ENCODE results near the gene TBC1D9. TPM values are rescaled to one million over a fixed set of nuclear protein-coding genes. Genes with fewer than 3 reads are reported as not detected.

TBC1D9 gene
- total RNA-seq, 2 experiments from 2014 or later = 0.04 TPM; not detected in 1

GRCh38 chr4:140744421-140744820 lies 11.8 kb downstream of the TBC1D9 start:
- Mint-ChIP-seq H3K27ac (no peak overlapping the region), H3K4me1 (no peaks in the 10 kb centered on the region), H3K36me3 (ENCODE audit: low read depth) (no peaks in the 10 kb centered on the region), H3K9me3 (no peaks in the 10 kb centered on the region), H3K27me3 (peaks cover 14% of the 10 kb centered on the region), H3K4me3 (no peak overlapping the region)
- CTCF ChIA-PET = no interaction called here
- no peak for DNase-seq
- POLR2A ChIA-PET = no interaction called here

DNA sequence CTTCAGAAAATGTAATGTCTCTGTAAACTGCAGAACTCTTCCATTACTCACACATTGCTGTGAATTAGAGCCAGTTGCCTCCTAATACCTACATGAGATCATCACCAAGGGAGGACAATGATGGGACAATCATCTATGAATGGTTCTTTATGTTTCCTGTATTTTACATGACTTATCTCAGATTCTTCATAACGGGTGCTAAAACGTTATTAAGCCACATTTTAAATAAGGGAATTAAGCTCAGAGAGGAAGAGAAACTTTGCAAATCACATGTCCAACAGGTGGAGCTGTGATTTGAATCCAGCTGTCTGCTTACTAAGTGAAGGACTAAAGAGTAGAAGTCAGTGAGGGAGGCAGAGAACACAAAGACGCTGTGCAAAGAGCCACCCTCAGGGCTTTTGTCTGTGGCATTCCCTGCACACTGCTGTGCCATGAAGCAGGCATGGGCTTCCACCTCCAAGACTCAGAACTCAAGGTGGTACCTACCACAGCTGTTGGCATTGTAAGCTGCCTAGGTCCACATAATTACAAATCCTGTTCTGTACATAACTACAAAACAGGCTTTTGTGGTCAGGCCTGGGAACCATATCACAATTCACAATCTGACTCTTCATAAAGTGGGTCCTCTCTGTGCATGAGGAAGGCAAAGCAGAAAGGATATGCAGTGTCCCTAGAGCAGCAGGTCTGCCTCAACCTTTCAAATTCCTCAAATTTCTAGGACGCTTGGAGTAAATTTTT lies 12.8 kb downstream of the TBC1D9 start:
- ChIA-PET CTCF (no interaction called here), POLR2A (no interaction called here)
- DNase-seq = no peak
- H3K27ac Mint-ChIP-seq = no peak overlapping the region
- no peaks in the 10 kb centered on the region for H3K9me3 Mint-ChIP-seq
- H3K4me3 Mint-ChIP-seq = no peak overlapping the region
- H3K27me3 Mint-ChIP-seq = peaks cover 15% of the 10 kb centered on the region
- no peaks in the 10 kb centered on the region for H3K36me3 Mint-ChIP-seq (ENCODE audit: low read depth)
- H3K4me1 Mint-ChIP-seq = no peaks in the 10 kb centered on the region

DNA sequence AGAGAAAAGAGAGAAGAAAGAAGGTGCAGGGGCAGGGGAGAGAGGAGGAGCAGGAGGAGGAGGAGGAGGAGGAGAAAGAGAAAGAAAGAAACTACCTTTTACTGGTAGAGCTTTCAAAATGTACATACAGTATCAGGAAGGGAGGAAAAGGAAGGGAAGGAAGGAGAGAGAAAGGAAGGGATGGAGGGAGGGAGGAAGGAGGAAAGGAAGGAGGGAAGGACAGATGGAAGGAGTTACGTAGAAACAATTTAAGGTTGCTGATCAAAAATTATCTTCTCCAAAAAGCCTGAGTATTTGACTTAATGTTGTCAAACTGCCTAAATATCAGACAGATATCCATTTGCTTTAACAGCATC lies 13.4 kb downstream of the TBC1D9 start:
- ChIA-PET CTCF (no interaction called here), POLR2A (no interaction called here)
- H3K27ac Mint-ChIP-seq = no peak overlapping the region
- peaks cover 18% of the 10 kb centered on the region for H3K27me3 Mint-ChIP-seq
- no peaks in the 10 kb centered on the region for H3K4me1 Mint-ChIP-seq
- no peaks in the 10 kb centered on the region for H3K36me3 Mint-ChIP-seq (ENCODE audit: low read depth)
- no peak overlapping the region for H3K4me3 Mint-ChIP-seq
- H3K9me3 Mint-ChIP-seq = no peaks in the 10 kb centered on the region
- no peak for DNase-seq

- Mint-ChIP-seq H3K4me1 (no peaks in the 10 kb centered on the region), H3K27me3 (peaks cover 24% of the 10 kb centered on the region), H3K9me3 (no peaks in the 10 kb centered on the region), H3K36me3 (ENCODE audit: low read depth) (no peaks in the 10 kb centered on the region), H3K27ac (no peak overlapping the region), H3K4me3 (no peak overlapping the region)
- ChIA-PET CTCF (interaction anchor here (0.7 kb wide), 1 partner anchor 94 kb away, joined by 3 read pairs; no protein-coding TSS in a partner anchor), POLR2A (no interaction called here)
- no peak for DNase-seq
These were observed 15.1 kb downstream of the TBC1D9 start for GRCh38 chr4:140740906-140741670.

DNA sequence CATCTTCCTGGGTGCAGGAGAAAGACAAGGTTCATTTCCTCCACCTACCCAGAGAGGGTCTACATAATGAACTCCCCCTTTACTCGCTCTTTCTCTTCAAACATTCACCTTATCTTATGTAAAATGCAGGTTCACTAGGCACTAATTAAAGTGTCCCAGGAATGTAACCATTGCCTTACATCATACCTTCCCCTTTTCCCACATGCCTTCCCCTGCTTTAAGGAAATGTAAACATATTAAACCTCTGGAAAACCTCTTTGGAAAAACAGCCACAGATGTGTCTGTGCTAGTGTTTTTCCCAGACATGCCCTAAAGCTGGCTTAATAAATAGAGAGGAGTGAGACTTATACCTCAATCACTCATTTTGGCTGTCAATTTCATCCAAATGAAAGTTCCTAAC lies 15.8 kb downstream of the TBC1D9 start:
- DNase-seq = no peak
- POLR2A ChIA-PET = no interaction called here
- Mint-ChIP-seq H3K4me1 (no peaks in the 10 kb centered on the region), H3K27me3 (peaks cover 23% of the 10 kb centered on the region), H3K4me3 (no peak overlapping the region), H3K27ac (no peak overlapping the region), H3K9me3 (no peaks in the 10 kb centered on the region), H3K36me3 (ENCODE audit: low read depth) (no peaks in the 10 kb centered on the region)
- CTCF ChIA-PET = no interaction called here

DNA sequence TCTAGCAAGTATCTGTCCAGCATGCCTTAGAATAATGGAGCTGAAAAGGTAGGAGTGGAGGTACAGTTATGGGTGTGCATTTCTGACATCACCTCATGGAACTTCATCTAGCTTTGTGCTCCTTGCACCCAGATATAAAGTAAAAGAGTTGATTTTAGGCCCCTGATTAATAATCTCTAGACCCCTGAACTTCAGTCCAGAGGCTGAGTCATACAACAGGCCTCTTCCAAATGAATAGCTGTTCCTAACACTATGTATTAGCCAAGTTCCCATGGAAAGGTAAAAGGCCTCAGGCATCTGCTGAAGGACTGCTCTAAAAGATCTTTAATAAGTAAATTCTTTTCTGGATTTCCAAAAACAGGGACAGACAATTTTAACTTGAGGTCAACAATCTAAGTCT lies 16.2 kb downstream of the TBC1D9 start:
- no peak overlapping the region for H3K4me3 Mint-ChIP-seq
- CTCF ChIA-PET = no interaction called here
- H3K4me1 Mint-ChIP-seq = no peaks in the 10 kb centered on the region
- H3K9me3 Mint-ChIP-seq = no peaks in the 10 kb centered on the region
- DNase-seq = no peak
- no peaks in the 10 kb centered on the region for H3K36me3 Mint-ChIP-seq (ENCODE audit: low read depth)
- H3K27me3 Mint-ChIP-seq = peaks cover 25% of the 10 kb centered on the region
- POLR2A ChIA-PET = no interaction called here
- no peak overlapping the region for H3K27ac Mint-ChIP-seq

- peaks cover 24% of the 10 kb centered on the region for H3K27me3 Mint-ChIP-seq
- H3K27ac Mint-ChIP-seq = no peak overlapping the region
- H3K9me3 Mint-ChIP-seq = no peaks in the 10 kb centered on the region
- no peaks in the 10 kb centered on the region for H3K4me1 Mint-ChIP-seq
- no peak overlapping the region for H3K4me3 Mint-ChIP-seq
- no peaks in the 10 kb centered on the region for H3K36me3 Mint-ChIP-seq (ENCODE audit: low read depth)
- CTCF ChIA-PET = no interaction called here
- POLR2A ChIA-PET = no interaction called here
- no peak for DNase-seq
These were observed 18.0 kb downstream of the TBC1D9 start for GRCh38 chr4:140738139-140738538.

DNA sequence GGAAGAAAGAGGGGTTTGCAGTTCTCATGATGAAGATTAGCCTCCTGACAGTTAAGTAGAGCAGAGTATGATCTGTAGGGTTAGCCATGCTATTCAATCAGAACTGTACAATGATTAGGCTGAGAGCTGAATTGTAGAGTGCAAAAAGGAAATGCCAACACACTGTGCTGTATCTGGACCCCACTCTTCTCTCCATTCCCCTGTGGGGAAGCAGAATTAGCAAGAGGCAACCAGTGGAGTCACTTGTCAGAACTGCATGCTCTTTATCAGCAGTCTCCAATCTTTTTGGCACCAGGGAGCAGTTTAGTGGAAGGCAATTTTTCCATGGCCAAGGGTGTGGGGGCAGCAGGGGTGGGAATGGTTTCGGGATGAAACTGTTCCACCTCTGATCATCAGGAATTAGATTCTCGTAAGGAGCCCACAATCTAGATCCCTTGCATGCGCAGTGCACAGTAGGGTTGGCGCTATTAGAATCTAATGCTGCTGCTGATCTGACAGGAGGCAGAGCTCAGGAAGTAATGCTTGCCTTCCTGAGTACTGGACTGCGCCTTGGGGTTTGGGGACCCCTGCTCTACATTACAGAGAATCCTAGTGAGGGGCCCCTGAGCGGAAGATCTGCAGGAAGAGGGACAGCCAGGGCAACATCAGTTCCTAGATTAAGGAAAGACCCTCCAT lies 19.4 kb downstream of the TBC1D9 start:
- ChIA-PET POLR2A (no interaction called here), CTCF (no interaction called here)
- Mint-ChIP-seq H3K4me3 (no peak overlapping the region), H3K27ac (no peak overlapping the region), H3K27me3 (peaks cover 23% of the 10 kb centered on the region), H3K9me3 (no peaks in the 10 kb centered on the region), H3K4me1 (no peaks in the 10 kb centered on the region), H3K36me3 (ENCODE audit: low read depth) (no peaks in the 10 kb centered on the region)
- no peak for DNase-seq

GRCh38 chr4:140735779-140736391 lies 20.3 kb downstream of the TBC1D9 start:
- H3K36me3 Mint-ChIP-seq (ENCODE audit: low read depth) = no peaks in the 10 kb centered on the region
- no peak for DNase-seq
- H3K9me3 Mint-ChIP-seq = no peaks in the 10 kb centered on the region
- CTCF ChIA-PET = no interaction called here
- H3K27me3 Mint-ChIP-seq = peaks cover 21% of the 10 kb centered on the region
- no peak overlapping the region for H3K27ac Mint-ChIP-seq
- no peak overlapping the region for H3K4me3 Mint-ChIP-seq
- no peaks in the 10 kb centered on the region for H3K4me1 Mint-ChIP-seq
- POLR2A ChIA-PET = no interaction called here

- Mint-ChIP-seq H3K9me3 (no peaks in the 10 kb centered on the region), H3K27me3 (peaks cover 20% of the 10 kb centered on the region), H3K27ac (no peak overlapping the region), H3K36me3 (ENCODE audit: low read depth) (no peaks in the 10 kb centered on the region), H3K4me3 (no peak overlapping the region), H3K4me1 (no peaks in the 10 kb centered on the region)
- ChIA-PET CTCF (no interaction called here), POLR2A (no interaction called here)
- no peak for DNase-seq
These were observed 20.9 kb downstream of the TBC1D9 start for GRCh38 chr4:140735317-140735716.

DNA sequence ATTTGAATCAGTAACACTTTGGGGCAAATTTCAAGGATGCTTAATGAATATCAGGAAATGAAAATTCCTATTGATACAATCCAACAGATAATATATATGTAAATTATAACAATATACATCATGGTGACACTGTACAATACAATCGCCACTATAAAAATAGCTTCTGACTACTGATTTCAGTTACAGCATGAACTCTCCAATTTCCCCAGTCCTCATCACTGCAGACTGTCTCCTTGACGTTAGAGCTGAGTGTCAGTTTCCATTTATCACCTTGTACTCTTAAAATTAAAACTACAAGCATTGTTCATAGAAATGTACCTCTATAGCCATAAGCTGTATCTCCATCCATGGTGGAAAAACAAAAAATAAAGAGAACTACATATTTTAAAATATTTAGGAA lies 23.4 kb downstream of the TBC1D9 start:
- POLR2A ChIA-PET = no interaction called here
- CTCF ChIA-PET = no interaction called here
- H3K4me1 Mint-ChIP-seq = no peaks in the 10 kb centered on the region
- no peak overlapping the region for H3K4me3 Mint-ChIP-seq
- no peak for DNase-seq
- H3K36me3 Mint-ChIP-seq (ENCODE audit: low read depth) = no peaks in the 10 kb centered on the region
- no peaks in the 10 kb centered on the region for H3K9me3 Mint-ChIP-seq
- H3K27me3 Mint-ChIP-seq = peaks cover 12% of the 10 kb centered on the region
- no peak overlapping the region for H3K27ac Mint-ChIP-seq

- no peaks in the 10 kb centered on the region for H3K9me3 Mint-ChIP-seq
- H3K4me3 Mint-ChIP-seq = no peak overlapping the region
- no peaks in the 10 kb centered on the region for H3K36me3 Mint-ChIP-seq (ENCODE audit: low read depth)
- no peak overlapping the region for H3K27ac Mint-ChIP-seq
- POLR2A ChIA-PET = no interaction called here
- H3K4me1 Mint-ChIP-seq = no peaks in the 10 kb centered on the region
- DNase-seq = no peak
- no peaks in the 10 kb centered on the region for H3K27me3 Mint-ChIP-seq
- CTCF ChIA-PET = interaction anchor here (1.0 kb wide), 1 partner anchor 9 kb away, joined by 3 read pairs; no protein-coding TSS in a partner anchor
These were observed 26.7 kb downstream of the TBC1D9 start for GRCh38 chr4:140729344-140730049.

All from activated CD4-positive, alpha-beta T cell treated with anti-CD3 and anti-CD28 coated beads, Interleukin-2, amount 10 ng/mL, durations not matched to agents 7 days and 5 days (primary cell).